IPS DF 6.9 (cell line): ENCODE measurements around the gene DAAM2.

Source experiments
- DNase-seq: peaks from one replicate; pipeline ENCODE4 v3.0.0-alpha.2; 2013; ENCODE audit warnings: low read depth, low spot score
- H3K27ac ChIP-seq: one replicate; pipeline ENCODE4 v1.5.1; 2013; ENCODE audit warnings: low read length, control low read depth
- H3K27me3 ChIP-seq: 2 replicates; pipeline ENCODE4 v1.6.1; 2013; ENCODE audit warnings: mild to moderate bottlenecking, low read length; ENCODE audit not compliant: control insufficient read depth, insufficient read depth
- H3K36me3 ChIP-seq: 2 replicates; pipeline ENCODE4 v1.6.1; 2013; ENCODE audit warnings: low read length; ENCODE audit not compliant: control insufficient read depth, insufficient read depth
- H3K4me1 ChIP-seq: 2 replicates; pipeline ENCODE4 v1.6.1; 2013; ENCODE audit warnings: low read length; ENCODE audit not compliant: control insufficient read depth, insufficient read depth
- H3K4me3 ChIP-seq: 2 replicates; pipeline ENCODE4 v1.5.1; 2013; ENCODE audit warnings: mild to moderate bottlenecking, low read length
- H3K9me3 ChIP-seq: 2 replicates; pipeline ENCODE4 v1.6.1; 2013; ENCODE audit warnings: low read length, inconsistent platforms; ENCODE audit not compliant: control insufficient read depth, insufficient read depth
- WGBS: extraction: QIAGEN DNeasy Blood & Tissue Kit; methylation state at CpG from one replicate; pipeline ENCODE4 v1.1.7; 2013; ENCODE audit warnings: mixed read lengths, missing lambda C conversion rate; ENCODE audit not compliant: insufficient read length, insufficient coverage; 5-methylcytosine and 5-hydroxymethylcytosine counted together

DAAM2 gene

DNA sequence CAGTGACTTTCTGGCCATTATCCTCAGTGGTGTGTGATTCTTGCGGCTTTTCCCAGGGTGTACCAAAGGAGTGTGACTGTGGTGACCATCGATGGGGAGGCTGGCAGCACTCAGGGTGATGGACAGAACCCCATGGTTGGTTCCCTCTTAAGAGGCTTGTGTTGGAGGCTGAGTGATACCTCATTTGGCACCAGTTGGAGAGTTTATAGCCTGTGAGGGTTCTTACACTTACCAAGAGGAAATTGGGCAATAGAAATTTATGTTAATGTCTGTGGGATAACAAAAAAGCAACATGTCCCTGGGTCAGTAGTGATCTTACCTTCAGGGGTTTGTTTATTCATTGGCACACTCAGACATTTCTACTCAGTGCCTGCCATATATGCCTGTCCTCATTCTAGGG is 37.2 kb downstream of the DAAM2 start:
- no CpG with 5 or more reads among the region's 2 CpGs for WGBS
- H3K9me3 ChIP-seq = no peaks in the 10 kb centered on the region
- H3K27ac ChIP-seq = no peak overlapping the region
- no peaks in the 10 kb centered on the region for H3K4me1 ChIP-seq
- H3K27me3 ChIP-seq = no peaks in the 10 kb centered on the region
- H3K4me3 ChIP-seq = no peak overlapping the region
- no peaks in the 10 kb centered on the region for H3K36me3 ChIP-seq
- no peak for DNase-seq

DNA sequence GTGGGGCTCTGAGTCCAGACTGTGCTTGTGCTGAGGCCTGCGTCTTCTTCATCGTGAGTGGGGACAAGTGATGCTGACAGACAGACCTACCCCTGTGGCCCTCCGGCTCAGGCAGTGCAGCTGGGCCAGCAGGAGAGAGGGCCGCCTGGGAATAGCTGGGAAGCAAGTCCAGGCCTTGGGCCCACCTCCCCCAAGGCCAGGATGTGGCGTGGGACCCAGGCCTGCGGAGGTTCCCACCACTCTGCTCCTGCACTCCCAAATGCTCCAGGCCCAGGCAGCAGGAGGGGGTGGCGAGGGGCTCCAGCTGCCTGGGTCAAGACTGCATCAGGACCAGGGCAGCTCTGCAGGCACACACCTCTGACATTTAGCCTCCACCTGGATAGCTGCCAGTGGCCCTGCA is 38.3 kb downstream of the DAAM2 start:
- Histone ChIP-seq H3K4me1 (no peaks in the 10 kb centered on the region), H3K36me3 (no peaks in the 10 kb centered on the region), H3K27me3 (no peaks in the 10 kb centered on the region), H3K27ac (no peak overlapping the region), H3K4me3 (no peak overlapping the region), H3K9me3 (no peaks in the 10 kb centered on the region)
- WGBS = no CpG with 5 or more reads among the region's 7 CpGs
- no peak for DNase-seq

- Histone ChIP-seq H3K27ac (no peak overlapping the region), H3K27me3 (no peaks in the 10 kb centered on the region), H3K36me3 (no peaks in the 10 kb centered on the region), H3K4me3 (no peak overlapping the region), H3K9me3 (no peaks in the 10 kb centered on the region), H3K4me1 (no peaks in the 10 kb centered on the region)
- WGBS = no CpG with 5 or more reads among the region's 6 CpGs
- no peak for DNase-seq
Observed at GRCh38 chr6:39831701-39832100, 39.5 kb downstream of the DAAM2 start.

GRCh38 chr6:39834278-39834677 is 42.1 kb downstream of the DAAM2 start:
- Histone ChIP-seq H3K27ac (no peak overlapping the region), H3K4me3 (no peak overlapping the region), H3K4me1 (no peaks in the 10 kb centered on the region), H3K27me3 (no peaks in the 10 kb centered on the region), H3K9me3 (no peaks in the 10 kb centered on the region), H3K36me3 (no peaks in the 10 kb centered on the region)
- WGBS = no CpG with 5 or more reads among the region's 4 CpGs
- DNase-seq = no peak

GRCh38 chr6:39834866-39835265 is 42.7 kb downstream of the DAAM2 start:
- WGBS = no CpG with 5 or more reads among the region's 5 CpGs
- no peak overlapping the region for H3K27ac ChIP-seq

DNA sequence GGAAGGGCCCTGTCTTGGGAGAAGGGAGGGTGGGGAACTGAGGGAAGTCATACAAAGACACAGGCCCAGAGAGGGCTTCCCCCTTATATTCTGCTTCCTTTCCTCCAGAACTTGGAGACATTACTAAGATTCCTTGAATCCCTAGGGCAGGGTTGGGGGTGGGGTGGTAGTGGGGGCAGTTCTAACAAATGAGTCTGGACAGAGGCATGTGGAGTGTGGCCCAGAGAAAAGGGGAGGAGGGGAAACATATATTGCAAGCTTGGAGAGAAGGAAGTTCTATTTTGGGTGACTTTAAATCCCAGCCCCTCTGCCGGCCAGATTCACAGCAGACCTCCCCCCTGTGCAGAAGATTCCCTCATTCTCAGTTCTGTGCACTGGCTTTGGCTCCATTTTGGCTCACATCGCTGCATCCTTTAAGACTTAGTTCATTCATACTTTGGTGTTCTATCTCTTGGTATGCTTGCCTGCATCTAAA is 43.7 kb downstream of the DAAM2 start:
- Histone ChIP-seq H3K27ac (no peak overlapping the region), H3K9me3 (no peaks in the 10 kb centered on the region), H3K27me3 (no peaks in the 10 kb centered on the region), H3K4me3 (no peak overlapping the region), H3K36me3 (no peaks in the 10 kb centered on the region), H3K4me1 (no peaks in the 10 kb centered on the region)
- WGBS = no CpG with 5 or more reads among the region's 2 CpGs
- DNase-seq = no peak

More at GRCh38 chr6:39834866-39835265, 42.7 kb downstream of the DAAM2 start:
- Histone ChIP-seq H3K27me3 (no peaks in the 10 kb centered on the region), H3K9me3 (no peaks in the 10 kb centered on the region), H3K4me3 (no peak overlapping the region), H3K36me3 (no peaks in the 10 kb centered on the region), H3K4me1 (no peaks in the 10 kb centered on the region)
- no peak for DNase-seq

DNA sequence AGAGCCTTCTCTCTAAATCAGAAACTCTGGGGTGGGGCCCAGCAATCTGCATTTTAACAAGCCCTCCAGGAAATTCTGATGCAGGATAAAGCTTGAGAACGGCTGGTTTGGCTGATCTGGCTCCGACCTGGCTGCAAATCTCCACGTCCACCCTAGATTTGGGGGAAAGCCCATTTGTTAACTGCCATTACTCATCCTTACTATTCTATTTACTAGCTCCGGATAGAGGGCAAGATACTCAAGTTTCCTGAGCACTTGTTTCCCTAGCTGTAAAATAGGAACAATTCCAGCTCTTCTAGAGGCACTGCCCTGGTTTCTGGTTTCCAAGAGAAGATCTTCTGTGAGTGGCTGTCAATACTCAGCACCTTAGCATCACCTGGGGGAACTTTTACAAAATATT is 44.4 kb downstream of the DAAM2 start:
- Histone ChIP-seq H3K9me3 (no peaks in the 10 kb centered on the region), H3K4me1 (no peaks in the 10 kb centered on the region), H3K27me3 (no peaks in the 10 kb centered on the region), H3K36me3 (no peaks in the 10 kb centered on the region), H3K4me3 (no peak overlapping the region), H3K27ac (no peak overlapping the region)
- no peak for DNase-seq
- WGBS = no CpG with 5 or more reads among the region's 4 CpGs

GRCh38 chr6:39839445-39839844 is 47.3 kb downstream of the DAAM2 start:
- no CpG with 5 or more reads among the region's 1 CpG for WGBS
- no peak overlapping the region for H3K4me3 ChIP-seq
- no peaks in the 10 kb centered on the region for H3K4me1 ChIP-seq
- H3K36me3 ChIP-seq = no peaks in the 10 kb centered on the region
- H3K27me3 ChIP-seq = no peaks in the 10 kb centered on the region
- no peak overlapping the region for H3K27ac ChIP-seq
- DNase-seq = no peak
- no peaks in the 10 kb centered on the region for H3K9me3 ChIP-seq

GRCh38 chr6:39840781-39841180 is 48.6 kb downstream of the DAAM2 start:
- no peaks in the 10 kb centered on the region for H3K9me3 ChIP-seq
- no peak for DNase-seq
- H3K27ac ChIP-seq = no peak overlapping the region
- no peak overlapping the region for H3K4me3 ChIP-seq
- no CpG with 5 or more reads among the region's 6 CpGs for WGBS
- H3K27me3 ChIP-seq = no peaks in the 10 kb centered on the region
- H3K36me3 ChIP-seq = no peaks in the 10 kb centered on the region
- H3K4me1 ChIP-seq = no peaks in the 10 kb centered on the region

DNA sequence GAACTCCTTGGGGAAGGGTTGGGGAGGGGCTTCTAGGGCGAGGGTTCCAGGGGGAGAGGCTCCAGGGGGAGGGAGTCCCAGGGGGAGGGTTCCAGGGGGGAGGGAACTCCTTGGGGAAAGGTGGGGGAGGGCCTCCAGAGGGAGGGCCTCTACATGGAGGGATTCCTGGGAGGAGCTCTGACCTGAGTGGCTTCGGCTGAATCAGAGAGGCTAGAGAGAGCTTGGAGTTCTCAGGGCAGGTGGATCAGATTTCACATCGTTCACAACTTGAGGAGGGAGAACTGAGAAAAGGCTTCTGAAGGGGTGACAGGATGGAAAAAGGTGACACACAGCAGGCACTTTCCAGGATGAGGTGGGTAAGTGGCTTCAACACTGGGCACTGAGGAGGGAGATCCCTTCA is 49.1 kb downstream of the DAAM2 start:
- no peak overlapping the region for H3K4me3 ChIP-seq
- H3K36me3 ChIP-seq = no peaks in the 10 kb centered on the region
- no CpG with 5 or more reads among the region's 3 CpGs for WGBS
- H3K9me3 ChIP-seq = no peaks in the 10 kb centered on the region
- no peak overlapping the region for H3K27ac ChIP-seq
- H3K4me1 ChIP-seq = no peaks in the 10 kb centered on the region
- H3K27me3 ChIP-seq = no peaks in the 10 kb centered on the region
- DNase-seq = no peak

DNA sequence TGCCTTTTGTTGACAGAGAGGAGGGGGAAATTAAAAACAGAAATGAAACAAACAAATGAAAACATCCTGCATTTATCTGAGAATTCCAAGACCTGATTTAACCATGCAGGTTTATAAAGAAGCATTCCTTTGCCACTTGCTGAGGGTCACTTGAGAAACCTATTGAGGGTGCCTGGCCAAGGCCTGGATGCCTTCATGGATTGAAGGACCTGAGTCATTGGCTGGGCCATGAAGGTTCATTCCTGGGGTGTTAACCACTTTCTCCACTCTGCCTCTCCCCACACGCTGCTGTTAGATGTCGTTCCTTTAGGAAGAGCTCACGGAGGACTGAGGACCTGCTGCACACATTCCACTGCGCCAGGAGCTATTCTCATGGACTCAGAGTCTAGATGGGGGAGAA is 49.7 kb downstream of the DAAM2 start:
- Histone ChIP-seq H3K27ac (no peak overlapping the region), H3K9me3 (no peaks in the 10 kb centered on the region), H3K27me3 (no peaks in the 10 kb centered on the region), H3K36me3 (no peaks in the 10 kb centered on the region), H3K4me3 (no peak overlapping the region), H3K4me1 (no peaks in the 10 kb centered on the region)
- no CpG with 5 or more reads among the region's 4 CpGs for WGBS
- DNase-seq = no peak
